Stomach (tissue), 9 donors: ENCODE measurements around the gene CACNB2. TPM values are rescaled to one million over a fixed set of nuclear protein-coding genes. Genes with fewer than 3 reads are reported as not detected.

Experiments used
- DNase-seq, 2 donors: peaks; one replicate each; pipeline versions ENCODE4 v3.0.0 to v3.0.0-alpha.2; 2013 to 2019
- H3K27ac ChIP-seq, 5 donors: fragments of 200-600 bp in 4 of 5; sonication (generic) in 4 of 5; one replicate each; pipeline ENCODE4 v1.5.1; 2013 to 2019; ENCODE audit warnings: mild to moderate bottlenecking in 1 of 5, moderate library complexity in 1 of 5
- H3K27me3 ChIP-seq, 3 donors: fragments of 200-600 bp; sonication (generic); one replicate each; pipeline ENCODE4 v1.5.1; 2017 to 2019; ENCODE audit warnings: mixed run types in 1 of 3
- H3K36me3 ChIP-seq, 4 donors: fragments of 200-600 bp; sonication (generic); 1 replicate in 3 of 4; 2 replicates in 1 of 4; pipeline ENCODE4 v1.5.1; 2016 to 2019
- H3K4me1 ChIP-seq, 4 donors: fragments of 200-600 bp; sonication (generic); one replicate each; pipeline ENCODE4 v1.5.1; 2016 to 2019
- H3K4me3 ChIP-seq, 4 donors: fragments of 200-600 bp; sonication (generic) in 3 of 4; one replicate each; pipeline ENCODE4 v1.5.1; 2016 to 2019; ENCODE audit warnings: mild to moderate bottlenecking in 1 of 4
- H3K9me3 ChIP-seq, 4 donors: fragments of 200-600 bp; sonication (generic); one replicate each; pipeline ENCODE4 v1.5.1; 2016 to 2019
- CTCF ChIP-seq, 7 experiments: fragments of 450-650 bp in 4 of 7; fragments of 200-600 bp in 3 of 7; sonication (generic) in 3 of 7; IDR thresholded peaks; one replicate each; pipeline ENCODE4 v1.5.1; 2016 to 2019; ENCODE audit warnings: antibody characterized with exemption in 7 of 7, control low read depth in 2 of 7, mild to moderate bottlenecking in 1 of 7
- EP300 ChIP-seq: sonication (generic); formaldehyde crosslinking; IDR thresholded peaks from one replicate; pipeline ENCODE4 v1.6.1; 2017; ENCODE audit warnings: antibody characterized with exemption
- POLR2A ChIP-seq, 4 donors: fragments of 450-650 bp; IDR thresholded peaks; one replicate each; pipeline ENCODE4 v1.6.1; 2016; ENCODE audit warnings: antibody characterized with exemption in 4 of 4, control low read depth in 2 of 4, mild to moderate bottlenecking in 1 of 4, moderate library complexity in 1 of 4
- POLR2AphosphoS5 ChIP-seq, 3 donors: sonication (generic); formaldehyde crosslinking; IDR thresholded peaks; one replicate each; pipeline ENCODE4 v1.6.1; 2016; ENCODE audit warnings: antibody characterized with exemption in 3 of 3
- WGBS, 5 donors: extraction: QIAGEN DNeasy Blood & Tissue Kit in 3 of 5; methylation state at CpG; one replicate each; pipeline versions ENCODE4 v1.1.5 to v1.1.7; 2013 to 2018; 5-methylcytosine and 5-hydroxymethylcytosine counted together
- intact Hi-C: fragments of 100-400 bp; cut with DNase I; formaldehyde crosslinking; loops from one replicate; pipeline ENCODE4 v1.15.1; 2023; ENCODE audit warnings: low total_unique reads
- polyA plus RNA-seq, 3 donors: library from polyadenylated mRNA; stranded (reverse); fragments of 200-250 nt; gene quantifications; one replicate each; pipeline ENCODE4 v1.2.3, GENCODE V29; 2013
- total RNA-seq, 5 donors: library from RNA; depleted of rRNA; stranded (reverse); fragments of >200 nt; gene quantifications; one replicate each; pipeline versions ENCODE4 v1.1.0 to v1.2.3, GENCODE V29; 2014 to 2016
- donor health status: healthy with polysubstance abuse.
- donor health status: Bipolar disorder and iron deficiency.
- donor health status: healthy.

CACNB2 gene
- total and polyA plus RNA-seq, 8 donors, result 0.31 to 42.9 (median 14.3) TPM

GRCh38 chr10:18397906-18398305, 257.7 kb downstream of the CACNB2 start:
- intact Hi-C loops, result no loop called here
- H3K4me3 ChIP-seq, result no peak overlapping the region
- H3K4me1 ChIP-seq, result peaks cover 0 to 13% (median 6%) of the 10 kb centered on the region in 4 donors
- no peaks in the 10 kb centered on the region for H3K27me3 ChIP-seq
- H3K36me3 ChIP-seq, result no peaks in the 10 kb centered on the region
- no peak overlapping the region for H3K27ac ChIP-seq
- DNase-seq, result no peak
- 70 to 76% (median 74%) methylated on average over 5 of the region's 5 CpGs for WGBS, 5 donors
- no peaks in the 10 kb centered on the region for H3K9me3 ChIP-seq
- TF ChIP-seq EP300 (no peak), POLR2AphosphoS5 (IDR thresholded peaks at IDR 0.05) (no peak), CTCF (IDR thresholded peaks at IDR 0.05) (no peak), POLR2A (IDR thresholded peaks at IDR 0.05) (no peak)

GRCh38 chr10:18399158-18399557, 258.9 kb downstream of the CACNB2 start:
- Histone ChIP-seq H3K27ac (no peak overlapping the region), H3K4me1 (peaks cover 0 to 13% (median 6%) of the 10 kb centered on the region in 4 donors), H3K27me3 (no peaks in the 10 kb centered on the region), H3K36me3 (no peaks in the 10 kb centered on the region), H3K9me3 (no peaks in the 10 kb centered on the region), H3K4me3 (no peak overlapping the region)
- DNase-seq, result no peak
- intact Hi-C loops, result no loop called here
- no peak for TF ChIP-seq CTCF (IDR thresholded peaks at IDR 0.05)
- no peak for TF ChIP-seq POLR2AphosphoS5 (IDR thresholded peaks at IDR 0.05)
- no peak for TF ChIP-seq POLR2A (IDR thresholded peaks at IDR 0.05)
- WGBS, 5 donors, result 73 to 87% (median 75%) methylated on average over 3 of the region's 3 CpGs

GRCh38 chr10:18400201-18400905, 260.1 kb downstream of the CACNB2 start:
- H3K4me1 ChIP-seq, result peaks cover 0 to 13% (median 6%) of the 10 kb centered on the region in 4 donors
- TF ChIP-seq POLR2AphosphoS5 (IDR thresholded peaks at IDR 0.05) (no peak), EP300 (no peak), CTCF (IDR thresholded peaks at IDR 0.05) (no peak), POLR2A (IDR thresholded peaks at IDR 0.05) (no peak)
- no peaks in the 10 kb centered on the region for H3K9me3 ChIP-seq
- no peak overlapping the region for H3K27ac ChIP-seq
- H3K4me3 ChIP-seq, result peak overlapping the region in 3 of 4 donors; percentile 4 to 24 (median 7)
- DNase-seq, result peak in 1 of 2 donors; percentile 73
- intact Hi-C loops, result no loop called here
- 8 to 22% (median 9%) methylated on average over 17 of the region's 17 CpGs for WGBS, 5 donors
- no peaks in the 10 kb centered on the region for H3K36me3 ChIP-seq
- H3K27me3 ChIP-seq, result no peaks in the 10 kb centered on the region

GRCh38 chr10:18400906-18401245, 260.7 kb downstream of the CACNB2 start:
- Histone ChIP-seq H3K4me3 (peak overlapping the region in 3 of 4 donors; percentile 4 to 24 (median 7)), H3K27me3 (no peaks in the 10 kb centered on the region), H3K4me1 (peaks cover 0 to 13% (median 6%) of the 10 kb centered on the region in 4 donors), H3K36me3 (no peaks in the 10 kb centered on the region), H3K9me3 (no peaks in the 10 kb centered on the region), H3K27ac (no peak overlapping the region)
- TF ChIP-seq CTCF (IDR thresholded peaks at IDR 0.05) (no peak), EP300 (no peak), POLR2A (IDR thresholded peaks at IDR 0.05) (no peak), POLR2AphosphoS5 (IDR thresholded peaks at IDR 0.05) (no peak)
- intact Hi-C loops, result no loop called here
- peak in 1 of 2 donors; percentile 32 for DNase-seq
- WGBS, 5 donors, result 11 to 27% (median 13%) methylated on average over 11 of the region's 11 CpGs
